B cell (primary cell): Measurements from ENCODE around the gene WDR45. TPM values are rescaled to one million over a fixed set of nuclear protein-coding genes. Genes with fewer than 3 reads are reported as not detected.

ENCODE experiments used
- ATAC-seq: fragments of 200-7000 bp; cut with Tn5 transposase; one replicate; pipeline ENCODE4 v1.10.0; 2021; ENCODE audit warnings: low read depth, mild to moderate bottlenecking, moderate number of reproducible peaks, moderate library complexity
- CTCF ChIA-PET: fragments of 350-600 bp; sonication (Branson Sonifier 250); formaldehyde crosslinking; loops from one replicate; lab custom pipeline; 2021; ENCODE audit warnings: antibody characterized with exemption, inconsistent platforms; lab: Charles Lee
- POLR2A ChIA-PET: fragments of 350-600 bp; sonication (Branson Sonifier 250); formaldehyde crosslinking; loops from one replicate; lab custom pipeline; 2021; ENCODE audit warnings: antibody characterized with exemption; lab: Charles Lee
- DNase-seq: peaks from one replicate; pipeline ENCODE4 v3.0.0; 2013
- H2AFZ ChIP-seq: 2 replicates; pipeline ENCODE4 v1.6.1; 2012; ENCODE audit warnings: mild to moderate bottlenecking, low read depth, low read length; ENCODE audit not compliant: insufficient read depth, poor library complexity, severe bottlenecking
- H3K27ac ChIP-seq, 2 donors: 1 replicate in 1 of 2; 2 replicates in 1 of 2; pipeline ENCODE4 v1.5.1; 2012 to 2013; ENCODE audit warnings: low read length in 2 of 2, mild to moderate bottlenecking in 2 of 2, moderate library complexity in 1 of 2
- H3K27me3 ChIP-seq, 4 experiments: fragments of 200-600 bp in 1 of 4; sonication (generic) in 1 of 4; replicated peaks in 1 of 4; 1 replicate in 2 of 4; 2 replicates in 2 of 4; pipeline versions ENCODE4 v1.6.1 to v1.7.0; 2013 to 2016; ENCODE audit warnings: low read length in 3 of 4, mild to moderate bottlenecking in 2 of 4, mixed read lengths in 1 of 4, moderate library complexity in 1 of 4; ENCODE audit not compliant: insufficient read depth in 4 of 4, control insufficient read depth in 3 of 4; ENCODE audit errors: control extremely low read depth in 1 of 4
- H3K36me3 ChIP-seq, 2 experiments: replicated peaks in 1 of 2; 1 replicate in 1 of 2; 2 replicates in 1 of 2; pipeline versions ENCODE4 v1.6.1 to v1.7.1; 2013; ENCODE audit warnings: low read length in 1 of 2; ENCODE audit not compliant: insufficient read depth in 2 of 2, control insufficient read depth in 1 of 2; ENCODE audit errors: control extremely low read depth in 1 of 2, extremely low read depth in 1 of 2
- H3K4me1 ChIP-seq, 2 donors: fragments of 200-600 bp in 1 of 2; sonication (generic) in 1 of 2; 1 replicate in 1 of 2; 2 replicates in 1 of 2; pipeline versions ENCODE4 v1.5.1 to v1.6.1; 2013 to 2017; ENCODE audit warnings: low read length in 2 of 2; ENCODE audit not compliant: control insufficient read depth in 2 of 2, insufficient read depth in 2 of 2
- H3K4me2 ChIP-seq: replicated peaks from 2 replicates; pipeline ENCODE3; 2012; ENCODE audit warnings: mild to moderate bottlenecking, low read depth, low read length; ENCODE audit not compliant: poor library complexity, severe bottlenecking
- H3K4me3 ChIP-seq, 5 experiments: fragments of 200-600 bp in 1 of 5; sonication (generic) in 1 of 5; 1 replicate in 3 of 5; 2 replicates in 2 of 5; pipeline versions ENCODE4 v1.5.1 to v1.7.0; 2011 to 2016; ENCODE audit warnings: low read length in 4 of 5, mild to moderate bottlenecking in 4 of 5, low read depth in 2 of 5, control low read depth in 1 of 5, moderate library complexity in 1 of 5; ENCODE audit not compliant: insufficient read depth in 1 of 5; ENCODE audit errors: control extremely low read depth in 1 of 5, extremely low read depth in 1 of 5
- H3K79me2 ChIP-seq: fragments of 200-600 bp; sonication (generic); one replicate; pipeline ENCODE4 v1.6.0; 2016; ENCODE audit warnings: low read length; ENCODE audit not compliant: control insufficient read depth, insufficient read depth
- H3K9ac ChIP-seq: fragments of 200-600 bp; sonication (generic); 2 replicates; pipeline ENCODE4 v1.6.1; 2017; ENCODE audit warnings: mild to moderate bottlenecking, low read length, moderate library complexity
- H3K9me3 ChIP-seq, 3 donors: one replicate each; pipeline versions ENCODE4 v1.6.1 to v1.7.1; 2013; ENCODE audit warnings: low read length in 2 of 3; ENCODE audit not compliant: control insufficient read depth in 2 of 3, insufficient read depth in 1 of 3; ENCODE audit errors: control extremely low read depth in 1 of 3
- H4K20me1 ChIP-seq: 2 replicates; pipeline ENCODE4 v1.6.0; 2012; ENCODE audit warnings: mild to moderate bottlenecking, low read length; ENCODE audit not compliant: insufficient read depth, control insufficient read depth, poor library complexity, severe bottlenecking
- H3K27ac Mint-ChIP-seq: one replicate; pipeline ENCODE4 v1.8.0; 2021; ENCODE audit warnings: mixed read lengths
- H3K27me3 Mint-ChIP-seq: one replicate; pipeline ENCODE4 v1.8.0; 2021; ENCODE audit warnings: mixed read lengths
- H3K4me1 Mint-ChIP-seq: one replicate; pipeline ENCODE4 v1.8.0; 2021; ENCODE audit warnings: mixed read lengths
- H3K4me3 Mint-ChIP-seq: one replicate; pipeline ENCODE4 v1.8.0; 2021; ENCODE audit warnings: mixed read lengths
- H3K9me3 Mint-ChIP-seq: one replicate; pipeline ENCODE4 v1.8.0; 2022; ENCODE audit warnings: mixed read lengths; ENCODE audit not compliant: insufficient read depth
- EZH2 ChIP-seq: IDR thresholded peaks from 2 replicates; pipeline ENCODE4 v1.6.1; 2012; ENCODE audit warnings: borderline replicate concordance, low read depth, mild to moderate bottlenecking, moderate library complexity, low read length; ENCODE audit not compliant: insufficient read depth, poor library complexity, severe bottlenecking
- WGBS: methylation state at CpG from one replicate; pipeline ENCODE4 v1.1.5; 2013; ENCODE audit warnings: missing lambda C conversion rate; ENCODE audit not compliant: insufficient coverage; 5-methylcytosine and 5-hydroxymethylcytosine counted together
- intact Hi-C: fragments of 100-400 bp; cut with micrococcal nuclease; formaldehyde crosslinking; loops from one replicate; pipeline ENCODE4 v1.10.0; 2022
- polyA plus RNA-seq: library from polyadenylated mRNA; depleted of rRNA; stranded (reverse); fragments of >200 nt; gene quantifications from 2 replicates; pipeline ENCODE4 v1.2.3, GENCODE V29; 2012
- total RNA-seq, 2 donors: library from RNA; stranded (reverse); fragments of 120-200 nt in 1 of 2; gene quantifications; 1 replicate in 1 of 2; 2 replicates in 1 of 2; pipeline versions ENCODE4 v1.2.3 to v1.2.4, GENCODE V29; 2013 to 2022
- TF ChIP-seq, protein P1 (sequence below): fragments of 200-600 bp; IDR thresholded peaks from one replicate; pipeline ENCODE4 v1.8.0; 2022; ENCODE audit warnings: antibody characterized with exemption, mild to moderate bottlenecking

Gene WDR45
- total and polyA plus RNA-seq, 2 donors (not counting 1 experiment from before 2014, with no cell fraction given) = 100 to 153 TPM

DNA sequence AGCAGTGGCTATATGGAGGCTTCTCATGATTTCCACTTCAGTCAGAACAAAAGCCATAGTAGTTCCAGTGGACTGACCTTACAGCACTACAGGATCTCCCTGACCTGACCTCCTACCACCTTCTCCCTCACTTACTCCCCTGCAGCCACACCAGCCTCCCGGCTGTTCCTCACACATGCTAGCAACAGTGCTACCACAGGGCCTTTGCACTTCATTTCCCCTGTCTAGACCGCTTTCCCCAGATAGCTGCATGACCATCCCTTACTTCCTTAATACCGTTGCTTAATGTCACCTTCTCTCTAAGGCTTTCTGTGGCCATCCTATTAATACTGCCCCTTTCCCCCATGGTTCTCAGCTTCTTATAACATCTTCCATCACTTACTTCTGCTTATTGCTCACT is 30.7 kb upstream of the WDR45 start:
- POLR2A ChIA-PET = no interaction called here

DNA sequence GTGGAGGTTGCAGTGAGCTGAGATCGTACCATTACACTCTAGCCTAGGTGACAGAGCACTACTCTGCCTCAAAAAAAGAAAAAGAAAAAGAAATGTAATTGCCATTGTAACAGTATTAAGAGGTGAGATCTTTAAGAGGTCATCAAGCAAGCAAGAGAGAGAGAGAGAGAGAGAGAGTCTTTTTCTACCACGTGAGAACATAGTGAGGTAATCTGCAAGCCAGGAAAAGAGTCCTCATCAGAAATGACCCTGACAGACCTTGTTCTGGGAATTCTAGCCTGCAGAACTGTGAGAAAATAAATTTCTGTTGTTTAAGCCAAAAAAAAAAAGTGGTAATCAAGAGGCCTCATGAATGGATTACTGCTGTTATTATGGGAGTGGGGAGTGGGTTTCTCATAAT is 29.0 kb upstream of the WDR45 start:
- no peaks in the 10 kb centered on the region for H4K20me1 ChIP-seq
- DNase-seq = no peak
- CTCF ChIA-PET = no interaction called here
- intact Hi-C loops = loop anchor here (10.0 kb wide), 1 partner anchor 214 kb away; the partner anchor contains the start of genes PQBP1 and TIMM17B
- H3K4me2 ChIP-seq = no peak overlapping the region
- H3K27ac ChIP-seq = no peak overlapping the region
- no peaks in the 10 kb centered on the region for H3K4me1 ChIP-seq
- H3K79me2 ChIP-seq = no peaks in the 10 kb centered on the region
- no peak overlapping the region for H3K4me3 ChIP-seq
- TF ChIP-seq, protein P1, sequence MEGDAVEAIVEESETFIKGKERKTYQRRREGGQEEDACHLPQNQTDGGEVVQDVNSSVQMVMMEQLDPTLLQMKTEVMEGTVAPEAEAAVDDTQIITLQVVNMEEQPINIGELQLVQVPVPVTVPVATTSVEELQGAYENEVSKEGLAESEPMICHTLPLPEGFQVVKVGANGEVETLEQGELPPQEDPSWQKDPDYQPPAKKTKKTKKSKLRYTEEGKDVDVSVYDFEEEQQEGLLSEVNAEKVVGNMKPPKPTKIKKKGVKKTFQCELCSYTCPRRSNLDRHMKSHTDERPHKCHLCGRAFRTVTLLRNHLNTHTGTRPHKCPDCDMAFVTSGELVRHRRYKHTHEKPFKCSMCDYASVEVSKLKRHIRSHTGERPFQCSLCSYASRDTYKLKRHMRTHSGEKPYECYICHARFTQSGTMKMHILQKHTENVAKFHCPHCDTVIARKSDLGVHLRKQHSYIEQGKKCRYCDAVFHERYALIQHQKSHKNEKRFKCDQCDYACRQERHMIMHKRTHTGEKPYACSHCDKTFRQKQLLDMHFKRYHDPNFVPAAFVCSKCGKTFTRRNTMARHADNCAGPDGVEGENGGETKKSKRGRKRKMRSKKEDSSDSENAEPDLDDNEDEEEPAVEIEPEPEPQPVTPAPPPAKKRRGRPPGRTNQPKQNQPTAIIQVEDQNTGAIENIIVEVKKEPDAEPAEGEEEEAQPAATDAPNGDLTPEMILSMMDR = no peak
- TF ChIP-seq EZH2 = no peak
- no peak overlapping the region for H3K9ac ChIP-seq
- no peak overlapping the region for H2AFZ ChIP-seq
- WGBS = no CpG with 5 or more reads among the region's 2 CpGs
- Mint-ChIP-seq H3K27ac (no peak overlapping the region), H3K27me3 (no peaks in the 10 kb centered on the region), H3K4me3 (no peak overlapping the region), H3K4me1 (no peaks in the 10 kb centered on the region), H3K9me3 (no peaks in the 10 kb centered on the region)
- peaks cover 0 to 8% of the 10 kb centered on the region in 2 experiments for H3K36me3 ChIP-seq
- no peaks in the 10 kb centered on the region for H3K27me3 ChIP-seq
- no peak for ATAC-seq
- no peaks in the 10 kb centered on the region for H3K9me3 ChIP-seq
- POLR2A ChIA-PET = no interaction called here

More for the DNA sequence above, 30.7 kb upstream of the WDR45 start:
- H3K27ac Mint-ChIP-seq = no peak overlapping the region
- intact Hi-C loops = no loop called here
- Histone ChIP-seq H3K9me3 (no peaks in the 10 kb centered on the region), H3K36me3 (peaks cover 0 to 15% of the 10 kb centered on the region in 2 experiments), H3K9ac (no peak overlapping the region), H3K27me3 (no peaks in the 10 kb centered on the region), H3K79me2 (no peaks in the 10 kb centered on the region), H3K4me1 (no peaks in the 10 kb centered on the region), H4K20me1 (no peaks in the 10 kb centered on the region), H3K27ac (no peak overlapping the region), H2AFZ (no peak overlapping the region), H3K4me3 (no peak overlapping the region), H3K4me2 (no peak overlapping the region)
- TF ChIP-seq, protein P1 = no peak
- TF ChIP-seq EZH2 = no peak
- no peak overlapping the region for H3K4me3 Mint-ChIP-seq
- no peaks in the 10 kb centered on the region for H3K4me1 Mint-ChIP-seq
- WGBS = 100% methylated on average over 1 of the region's 3 CpGs
- no peaks in the 10 kb centered on the region for H3K27me3 Mint-ChIP-seq
- no peak for ATAC-seq
- no peaks in the 10 kb centered on the region for H3K9me3 Mint-ChIP-seq
- DNase-seq = no peak
- CTCF ChIA-PET = no interaction called here
